ENCODE measurements around the gene TSPAN3. TPM values are rescaled to one million over a fixed set of nuclear protein-coding genes. Genes with fewer than 3 reads are reported as not detected.
A peak's percentile ranks its signal among the peaks of the same experiment; 100 is the strongest.

Gene TSPAN3
- total RNA-seq, 1 donor from 2014 or later, result 80.3 TPM

DNA sequence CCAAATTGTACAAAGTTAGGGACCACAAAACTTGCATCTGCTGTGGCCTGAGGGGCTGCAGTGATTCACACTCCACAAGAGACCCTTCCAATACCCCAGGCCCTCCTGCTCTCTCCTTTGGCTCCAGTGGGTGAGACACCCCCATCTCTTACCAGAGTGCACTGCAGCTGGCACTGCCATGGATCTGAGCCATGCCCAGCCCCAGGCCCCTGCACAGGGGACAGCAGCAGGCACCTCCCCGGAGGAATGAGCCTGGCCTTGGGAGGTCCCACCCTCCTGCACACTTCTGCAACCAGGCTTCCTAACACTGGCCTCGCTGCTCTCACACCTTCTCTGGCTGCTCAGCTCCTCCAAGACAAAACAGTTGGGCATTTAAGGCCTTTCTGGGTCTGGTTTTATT is 16.3 kb upstream of the TSPAN3 start:
- intact Hi-C loops (cut with DNase I), result no loop called here

DNA sequence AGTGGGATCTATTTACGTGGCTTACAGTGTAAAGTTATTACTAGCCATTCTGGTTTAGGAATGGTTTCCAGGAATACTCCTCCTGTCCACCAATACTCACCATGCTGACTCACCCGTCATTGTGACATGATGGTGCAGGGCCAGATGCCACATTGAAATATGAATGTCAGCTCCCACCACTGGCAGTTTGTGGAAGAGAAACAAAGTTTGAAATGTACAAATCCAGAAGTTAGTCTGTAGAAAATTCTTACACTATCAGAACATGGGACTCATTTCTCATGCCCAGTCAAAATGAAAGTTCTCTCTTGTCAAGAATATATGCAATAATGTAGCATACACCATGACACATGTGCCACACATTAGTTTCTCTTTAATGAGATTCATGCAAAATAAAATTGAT is 14.4 kb upstream of the TSPAN3 start:
- no peaks in the 10 kb centered on the region for H3K36me3 ChIP-seq
- no peak for TF ChIP-seq POLR2AphosphoS5 (IDR thresholded peaks at IDR 0.05; ENCODE audit: insufficient read depth in 1 of 2, low read depth in 1 of 2)
- no peak for TF ChIP-seq POLR2A (IDR thresholded peaks at IDR 0.05)
- TF ChIP-seq, protein P1, sequence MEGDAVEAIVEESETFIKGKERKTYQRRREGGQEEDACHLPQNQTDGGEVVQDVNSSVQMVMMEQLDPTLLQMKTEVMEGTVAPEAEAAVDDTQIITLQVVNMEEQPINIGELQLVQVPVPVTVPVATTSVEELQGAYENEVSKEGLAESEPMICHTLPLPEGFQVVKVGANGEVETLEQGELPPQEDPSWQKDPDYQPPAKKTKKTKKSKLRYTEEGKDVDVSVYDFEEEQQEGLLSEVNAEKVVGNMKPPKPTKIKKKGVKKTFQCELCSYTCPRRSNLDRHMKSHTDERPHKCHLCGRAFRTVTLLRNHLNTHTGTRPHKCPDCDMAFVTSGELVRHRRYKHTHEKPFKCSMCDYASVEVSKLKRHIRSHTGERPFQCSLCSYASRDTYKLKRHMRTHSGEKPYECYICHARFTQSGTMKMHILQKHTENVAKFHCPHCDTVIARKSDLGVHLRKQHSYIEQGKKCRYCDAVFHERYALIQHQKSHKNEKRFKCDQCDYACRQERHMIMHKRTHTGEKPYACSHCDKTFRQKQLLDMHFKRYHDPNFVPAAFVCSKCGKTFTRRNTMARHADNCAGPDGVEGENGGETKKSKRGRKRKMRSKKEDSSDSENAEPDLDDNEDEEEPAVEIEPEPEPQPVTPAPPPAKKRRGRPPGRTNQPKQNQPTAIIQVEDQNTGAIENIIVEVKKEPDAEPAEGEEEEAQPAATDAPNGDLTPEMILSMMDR (IDR thresholded peaks at IDR 0.05), result no peak

More for the DNA sequence above, 16.3 kb upstream of the TSPAN3 start:
- no peak overlapping the region for H3K4me3 ChIP-seq
- no peak overlapping the region for H3K27ac ChIP-seq
- DNase-seq (ENCODE audit: extremely low spot score in 2 of 2), result no peak
- H3K4me1 ChIP-seq, result peaks cover 10% of the 10 kb centered on the region
- no peak for TF ChIP-seq POLR2AphosphoS5 (IDR thresholded peaks at IDR 0.05; ENCODE audit: insufficient read depth in 1 of 2, low read depth in 1 of 2)
- H3K36me3 ChIP-seq, result no peaks in the 10 kb centered on the region
- H3K9me3 ChIP-seq, result no peaks in the 10 kb centered on the region
- H3K27me3 ChIP-seq, result no peaks in the 10 kb centered on the region

DNA sequence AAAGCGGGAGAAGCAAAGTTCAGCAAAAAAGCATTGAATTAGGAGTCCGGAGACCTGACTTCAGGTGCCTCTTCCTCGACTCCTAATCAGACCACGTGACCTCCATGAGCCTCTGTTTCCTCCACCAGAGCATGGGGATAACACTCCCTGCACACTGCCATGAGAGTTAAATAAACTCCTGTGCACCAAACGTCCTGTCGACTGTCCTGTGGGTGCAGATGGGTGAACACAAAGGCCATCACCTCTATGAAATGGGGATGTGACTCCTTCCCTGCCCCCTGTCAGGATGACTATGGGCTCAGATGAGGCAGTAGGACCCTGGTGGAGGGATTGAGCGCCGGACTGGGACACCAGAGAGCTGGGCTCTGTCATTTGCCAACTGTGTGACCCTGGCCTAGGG is 13.5 kb upstream of the TSPAN3 start:
- intact Hi-C loops (cut with DNase I), result no loop called here
- no peak for DNase-seq (ENCODE audit: extremely low spot score in 2 of 2)

More for the DNA sequence above, 14.4 kb upstream of the TSPAN3 start:
- intact Hi-C loops (cut with DNase I), result no loop called here
- H3K27me3 ChIP-seq, result no peaks in the 10 kb centered on the region
- no peak overlapping the region for H3K27ac ChIP-seq
- no peak for DNase-seq (ENCODE audit: extremely low spot score in 2 of 2)
- peaks cover 10% of the 10 kb centered on the region for H3K4me1 ChIP-seq
- H3K4me3 ChIP-seq, result no peak overlapping the region
- H3K9me3 ChIP-seq, result no peaks in the 10 kb centered on the region

DNA sequence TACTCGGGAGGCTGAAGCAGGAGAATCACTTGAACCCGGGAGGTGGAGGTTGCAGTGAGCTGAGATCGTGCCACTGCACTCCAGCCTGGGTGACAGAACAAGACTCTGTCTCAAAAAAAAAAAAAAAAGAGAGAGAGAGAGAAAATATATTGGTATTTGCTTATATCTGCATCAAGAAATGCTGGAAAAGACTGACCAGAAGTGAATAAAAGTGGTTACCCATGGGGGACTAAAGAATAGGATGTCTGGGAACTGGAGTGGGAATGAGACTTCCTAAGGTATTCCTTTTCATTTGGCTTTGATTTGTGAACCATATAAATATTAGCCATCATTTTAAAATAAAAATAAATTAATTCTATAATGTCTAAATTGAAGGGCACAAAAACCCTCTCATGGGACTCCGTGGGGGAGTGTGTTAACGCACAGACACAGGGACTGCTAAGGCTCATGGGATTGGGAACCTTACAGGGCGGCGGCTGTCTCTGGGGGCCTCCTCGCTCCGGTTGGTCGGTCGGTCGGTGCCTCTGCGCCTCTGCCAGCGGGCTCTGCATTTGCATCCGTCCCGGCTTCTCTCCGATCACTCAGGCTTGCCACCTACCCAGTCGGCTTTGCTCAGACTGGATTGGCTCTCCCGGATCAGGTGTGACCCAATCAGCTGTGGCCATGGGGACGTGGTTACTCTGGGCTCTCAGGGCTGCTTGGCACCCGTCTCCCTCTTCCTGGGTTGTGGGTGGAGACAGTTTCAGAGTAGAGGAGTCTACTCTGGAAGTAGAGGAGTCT is 12.7 kb upstream of the TSPAN3 start:
- DNase-seq (ENCODE audit: extremely low spot score in 2 of 2), result no peak
- peak overlapping the region; percentile 16 to 31 for H3K4me3 ChIP-seq
- H3K27me3 ChIP-seq, result no peaks in the 10 kb centered on the region
- H3K9me3 ChIP-seq, result no peaks in the 10 kb centered on the region
- intact Hi-C loops (cut with DNase I), result no loop called here
- TF ChIP-seq POLR2A (IDR thresholded peaks at IDR 0.05), result no peak
- peak in 1 of 2 donors; percentile 22 for TF ChIP-seq POLR2AphosphoS5 (IDR thresholded peaks at IDR 0.05; ENCODE audit: insufficient read depth in 1 of 2, low read depth in 1 of 2)
- no peak overlapping the region for H3K27ac ChIP-seq
- no peaks in the 10 kb centered on the region for H3K36me3 ChIP-seq
- peaks cover 10% of the 10 kb centered on the region for H3K4me1 ChIP-seq

More for the DNA sequence above, 13.5 kb upstream of the TSPAN3 start:
- Histone ChIP-seq H3K36me3 (no peaks in the 10 kb centered on the region), H3K4me3 (no peak overlapping the region), H3K9me3 (no peaks in the 10 kb centered on the region), H3K27me3 (no peaks in the 10 kb centered on the region), H3K27ac (no peak overlapping the region), H3K4me1 (peaks cover 10% of the 10 kb centered on the region)
- TF ChIP-seq POLR2AphosphoS5 (IDR thresholded peaks at IDR 0.05; ENCODE audit: insufficient read depth in 1 of 2, low read depth in 1 of 2) (no peak), POLR2A (IDR thresholded peaks at IDR 0.05) (no peak)
- TF ChIP-seq, protein P1 (IDR thresholded peaks at IDR 0.05), result no peak

DNA sequence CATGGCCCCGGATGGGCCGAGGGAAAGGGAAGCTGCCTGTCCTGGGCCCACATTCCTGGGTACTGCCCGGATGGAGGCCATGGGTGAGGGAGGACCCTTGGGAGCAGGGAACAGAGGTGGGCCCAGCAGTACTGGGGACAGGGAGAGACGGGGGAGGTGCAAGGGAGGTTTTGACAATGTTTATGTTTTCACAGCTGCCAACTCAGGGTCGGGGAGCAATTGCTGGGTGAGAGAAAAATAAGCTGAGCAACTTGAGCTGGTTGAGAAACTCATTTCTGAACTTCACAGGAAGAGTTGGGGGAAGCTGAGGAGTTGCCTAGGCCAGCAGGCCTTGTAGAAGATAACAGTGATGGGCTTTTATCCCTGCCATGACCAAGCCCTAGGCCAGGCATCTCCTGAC is 11.1 kb upstream of the TSPAN3 start:
- Histone ChIP-seq H3K27ac (no peak overlapping the region), H3K36me3 (no peaks in the 10 kb centered on the region), H3K27me3 (no peaks in the 10 kb centered on the region), H3K4me1 (peaks cover 10% of the 10 kb centered on the region), H3K4me3 (no peak overlapping the region), H3K9me3 (no peaks in the 10 kb centered on the region)
- no peak for DNase-seq (ENCODE audit: extremely low spot score in 2 of 2)
- intact Hi-C loops (cut with DNase I), result no loop called here
- no peak for TF ChIP-seq POLR2AphosphoS5 (IDR thresholded peaks at IDR 0.05; ENCODE audit: insufficient read depth in 1 of 2, low read depth in 1 of 2)
- TF ChIP-seq, protein P1 (IDR thresholded peaks at IDR 0.05), result no peak
- no peak for TF ChIP-seq POLR2A (IDR thresholded peaks at IDR 0.05)

DNA sequence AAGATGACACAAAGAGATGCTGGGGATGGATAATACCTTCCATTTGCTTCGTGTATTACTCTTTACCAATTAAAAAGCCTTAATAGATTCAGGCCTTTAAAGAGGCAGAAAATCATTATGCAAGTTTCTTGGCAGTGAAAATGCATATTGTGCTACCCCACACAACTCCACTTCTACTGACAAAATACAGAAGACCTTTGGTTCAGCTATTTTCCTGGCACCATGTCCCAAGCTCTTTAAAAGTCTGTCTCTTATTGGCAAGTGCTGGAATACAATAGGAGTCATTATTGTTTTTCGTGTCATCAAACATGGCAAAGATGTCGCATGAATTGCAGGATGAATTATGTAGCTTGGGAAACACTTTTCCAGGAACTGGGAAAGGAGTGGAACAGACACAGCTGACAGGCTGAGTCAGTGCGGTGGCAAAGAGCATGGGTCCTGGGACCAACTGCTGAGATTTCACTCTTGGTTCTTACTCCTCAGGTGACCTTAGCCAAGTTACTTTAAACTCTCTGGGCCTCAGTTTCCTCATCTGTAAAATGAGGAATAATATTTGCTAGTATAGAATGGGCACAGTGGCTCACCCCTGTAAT is 5.5 kb upstream of the TSPAN3 start:
- TF ChIP-seq POLR2AphosphoS5 (IDR thresholded peaks at IDR 0.05; ENCODE audit: insufficient read depth in 1 of 2, low read depth in 1 of 2) (no peak), POLR2A (IDR thresholded peaks at IDR 0.05) (no peak)
- TF ChIP-seq, protein P1 (IDR thresholded peaks at IDR 0.05), result no peak
- Histone ChIP-seq H3K4me3 (no peak overlapping the region), H3K4me1 (no peaks in the 10 kb centered on the region), H3K27ac (no peak overlapping the region), H3K9me3 (no peaks in the 10 kb centered on the region), H3K36me3 (no peaks in the 10 kb centered on the region), H3K27me3 (no peaks in the 10 kb centered on the region)
- intact Hi-C loops (cut with DNase I), result no loop called here
- DNase-seq (ENCODE audit: extremely low spot score in 2 of 2), result no peak

All from vagina (tissue), 2 donors.